Natural killer cell (primary cell): ENCODE measurements around the gene KREMEN1. TPM values are rescaled to one million over a fixed set of nuclear protein-coding genes. Genes with fewer than 3 reads are reported as not detected.

Source experiments
- ATAC-seq, 3 donors: fragments of 150-1000 bp in 2 of 3; fragments of 200-7000 bp in 1 of 3; cut with Tn5 transposase; 1 replicate in 1 of 3; 2 replicates in 2 of 3; pipeline ENCODE4 v1.10.0; 2021; ENCODE audit warnings: mild to moderate bottlenecking in 2 of 3, moderate library complexity in 2 of 3
- DNase-seq, 2 donors: peaks; one replicate each; pipeline versions ENCODE4 v3.0.0 to v3.0.0-alpha.2; 2013 to 2021; ENCODE audit warnings: mixed read lengths in 1 of 2
- H3K27ac ChIP-seq: one replicate; pipeline ENCODE4 v1.5.1; 2013; ENCODE audit warnings: mild to moderate bottlenecking, low read length
- H3K27me3 ChIP-seq: one replicate; pipeline ENCODE4 v1.6.1; 2013; ENCODE audit warnings: low read length; ENCODE audit not compliant: control insufficient read depth, insufficient read depth
- H3K36me3 ChIP-seq: one replicate; pipeline ENCODE4 v1.6.1; 2013; ENCODE audit warnings: low read length; ENCODE audit not compliant: control insufficient read depth, insufficient read depth
- H3K4me1 ChIP-seq: one replicate; pipeline ENCODE4 v1.6.1; 2013; ENCODE audit warnings: low read length; ENCODE audit not compliant: control insufficient read depth, insufficient read depth
- H3K4me3 ChIP-seq: one replicate; pipeline ENCODE4 v1.5.1; 2013; ENCODE audit warnings: low read length
- H3K9me3 ChIP-seq: one replicate; pipeline ENCODE4 v1.6.1; 2013; ENCODE audit warnings: low read length; ENCODE audit not compliant: control insufficient read depth, insufficient read depth
- H3K27ac Mint-ChIP-seq, 2 donors: one replicate each; pipeline ENCODE4 v1.8.0; 2022; ENCODE audit warnings: mild to moderate bottlenecking in 2 of 2, mixed read lengths in 2 of 2, moderate library complexity in 1 of 2
- H3K27me3 Mint-ChIP-seq, 2 donors: one replicate each; pipeline ENCODE4 v1.8.0; 2022; ENCODE audit warnings: low read depth in 2 of 2, mixed read lengths in 2 of 2
- H3K36me3 Mint-ChIP-seq: one replicate; pipeline ENCODE4 v1.8.0; 2022; ENCODE audit warnings: mixed read lengths
- H3K4me1 Mint-ChIP-seq, 2 donors: one replicate each; pipeline ENCODE4 v1.8.0; 2022; ENCODE audit warnings: mixed read lengths in 2 of 2
- H3K4me3 Mint-ChIP-seq: one replicate; pipeline ENCODE4 v1.8.0; 2022; ENCODE audit warnings: mild to moderate bottlenecking, moderate library complexity, mixed read lengths
- H3K9me3 Mint-ChIP-seq, 2 donors: one replicate each; pipeline ENCODE4 v1.8.0; 2022; ENCODE audit warnings: mixed read lengths in 2 of 2
- CTCF ChIP-seq: fragments of 200-600 bp; IDR thresholded peaks from one replicate; pipeline ENCODE4 v1.8.0; 2022; ENCODE audit warnings: antibody characterized with exemption
- WGBS: methylation state at CpG from one replicate; pipeline ENCODE4 v1.1.7; 2013; ENCODE audit warnings: missing lambda C conversion rate; ENCODE audit not compliant: insufficient coverage; 5-methylcytosine and 5-hydroxymethylcytosine counted together
- intact Hi-C: fragments of 100-400 bp; cut with micrococcal nuclease; formaldehyde crosslinking; loops from one replicate; pipeline ENCODE4 v1.14.2; 2022
- total RNA-seq, 4 donors: library from RNA; stranded (reverse); fragments of 120-200 nt in 1 of 4; gene quantifications; one replicate each; pipeline versions ENCODE4 v1.2.3 to v1.2.4, GENCODE V29; 2013 to 2022

KREMEN1 gene
- total RNA-seq, 3 donors from 2014 or later (not counting 1 experiment from before 2014, with no cell fraction given) = 0.23 TPM; not detected in 2

- Mint-ChIP-seq H3K27ac (no peak overlapping the region), H3K4me1 (no peaks in the 10 kb centered on the region), H3K4me3 (no peak overlapping the region), H3K36me3 (no peaks in the 10 kb centered on the region), H3K27me3 (peaks cover 23 to 32% of the 10 kb centered on the region in 2 donors), H3K9me3 (no peaks in the 10 kb centered on the region)
- ATAC-seq (no peak), DNase-seq (no peak)
- intact Hi-C loops = no loop called here
- Histone ChIP-seq H3K27me3 (no peaks in the 10 kb centered on the region), H3K4me3 (no peak overlapping the region), H3K36me3 (no peaks in the 10 kb centered on the region), H3K4me1 (no peaks in the 10 kb centered on the region), H3K9me3 (no peaks in the 10 kb centered on the region), H3K27ac (no peak overlapping the region)
- TF ChIP-seq CTCF = no peak
- WGBS = 83% methylated on average over 14 of the region's 14 CpGs
Measured at GRCh38 chr22:29055192-29055830, 17.5 kb upstream of the KREMEN1 start.

- Histone ChIP-seq H3K9me3 (no peaks in the 10 kb centered on the region), H3K4me3 (no peak overlapping the region), H3K4me1 (no peaks in the 10 kb centered on the region), H3K36me3 (no peaks in the 10 kb centered on the region), H3K27ac (no peak overlapping the region), H3K27me3 (no peaks in the 10 kb centered on the region)
- peaks cover 34 to 44% of the 10 kb centered on the region in 2 donors for H3K27me3 Mint-ChIP-seq
- H3K4me3 Mint-ChIP-seq = no peak overlapping the region
- no peaks in the 10 kb centered on the region for H3K9me3 Mint-ChIP-seq
- intact Hi-C loops = no loop called here
- ATAC-seq (no peak), DNase-seq (no peak)
- no peak for TF ChIP-seq CTCF
- H3K27ac Mint-ChIP-seq = no peak overlapping the region
- WGBS = 79% methylated on average over 3 of the region's 3 CpGs
- no peaks in the 10 kb centered on the region for H3K4me1 Mint-ChIP-seq
- H3K36me3 Mint-ChIP-seq = no peaks in the 10 kb centered on the region
Measured at GRCh38 chr22:29056472-29056871, 16.4 kb upstream of the KREMEN1 start.

GRCh38 chr22:29060251-29060869 lies 12.5 kb upstream of the KREMEN1 start:
- no peak overlapping the region for H3K27ac ChIP-seq
- Mint-ChIP-seq H3K4me3 (no peak overlapping the region), H3K36me3 (no peaks in the 10 kb centered on the region), H3K4me1 (no peaks in the 10 kb centered on the region), H3K27me3 (peaks cover 43 to 61% of the 10 kb centered on the region in 2 donors), H3K27ac (no peak overlapping the region), H3K9me3 (no peaks in the 10 kb centered on the region)
- intact Hi-C loops = no loop called here
- DNase-seq = no peak
- TF ChIP-seq CTCF = no peak
- 53% methylated on average over 12 of the region's 12 CpGs for WGBS
- H3K4me1 ChIP-seq = no peaks in the 10 kb centered on the region
- no peak for ATAC-seq
- no peak overlapping the region for H3K4me3 ChIP-seq
- no peaks in the 10 kb centered on the region for H3K9me3 ChIP-seq
- H3K36me3 ChIP-seq = no peaks in the 10 kb centered on the region
- H3K27me3 ChIP-seq = no peaks in the 10 kb centered on the region
